Activated T-cell treated with anti-CD3 and anti-CD28 coated beads, Interleukin-2, amount 50 U/mL, for 24 hours (primary cell): ENCODE results near the gene PLS1.
"Not testable (repeated sequence)": the region's sequence is repeated elsewhere in the genome, so short reads cannot be mapped to it uniquely, and the experiment has no call there.

Source experiments
- DNase-seq: peaks from one replicate; pipeline ENCODE4 v3.0.0-alpha.2; 2020
- H3K27ac Mint-ChIP-seq: 2 replicates; pipeline ENCODE4 v1.8.0; 2020; ENCODE audit warnings: mild to moderate bottlenecking, mixed read lengths
- H3K27me3 Mint-ChIP-seq: 2 replicates; pipeline ENCODE4 v1.8.0; 2020; ENCODE audit warnings: mixed read lengths
- H3K36me3 Mint-ChIP-seq: 2 replicates; pipeline ENCODE4 v1.8.0; 2020; ENCODE audit warnings: low read depth, mixed read lengths
- H3K4me1 Mint-ChIP-seq: 2 replicates; pipeline ENCODE4 v1.8.0; 2020; ENCODE audit warnings: low read depth, mixed read lengths
- H3K4me3 Mint-ChIP-seq: 2 replicates; pipeline ENCODE4 v1.8.0; 2020; ENCODE audit warnings: mild to moderate bottlenecking, moderate library complexity, mixed read lengths
- H3K9me3 Mint-ChIP-seq: 2 replicates; pipeline ENCODE4 v1.8.0; 2020; ENCODE audit warnings: mixed read lengths

PLS1 gene

DNA sequence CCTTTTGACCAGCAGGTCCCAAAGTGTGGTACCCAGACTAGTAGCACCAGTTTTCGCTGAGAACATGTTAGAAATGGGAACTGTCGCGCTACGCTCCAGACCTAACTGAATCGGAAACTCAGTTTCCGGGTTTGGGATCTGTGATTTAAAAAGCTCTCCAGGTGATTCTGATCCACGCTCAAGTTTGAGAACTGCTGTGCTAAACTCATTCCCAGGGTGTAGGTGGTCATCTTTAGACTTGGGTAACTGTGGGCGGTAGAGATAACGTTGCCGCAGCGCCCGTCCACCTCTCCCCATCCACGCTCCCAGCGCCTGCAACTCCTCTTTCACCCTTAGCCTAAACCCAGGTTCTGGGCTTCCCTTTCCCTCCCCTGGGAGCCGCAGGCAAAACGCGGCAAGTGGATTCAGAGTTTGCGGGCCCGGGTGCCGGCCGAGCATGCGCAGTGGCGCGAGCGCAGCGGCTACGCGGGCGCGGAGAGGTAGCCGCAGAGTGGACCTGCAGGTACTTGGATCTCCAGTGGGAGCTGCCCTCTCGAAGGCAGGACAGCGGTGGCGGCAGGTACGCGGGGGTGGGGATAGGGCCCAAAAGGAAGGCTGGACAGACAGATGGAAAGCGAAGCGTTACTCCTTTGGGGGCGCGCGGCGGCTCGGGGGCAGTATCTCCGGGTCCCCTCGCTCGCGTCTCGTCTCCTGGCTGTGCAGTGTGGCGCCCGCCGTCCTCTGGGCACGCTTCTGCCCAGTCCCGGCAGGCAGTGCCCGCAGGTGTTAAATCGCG, at the start of gene PLS1:
Gene PLS1, plus strand, starts transcription at position 443 of the 775 bp plus-strand sequence. CDS start 67,845 bp downstream, outside the sequence.
- Mint-ChIP-seq H3K4me3 (peak within 1 kb of the TSS; percentile 86), H3K9me3 (no peaks in the 10 kb centered on the region), H3K27ac (peak within 1 kb of the TSS; percentile 93), H3K27me3 (no peaks in the 10 kb centered on the region), H3K36me3 (peaks cover 5% of the 10 kb centered on the region), H3K4me1 (peaks cover 19% of the 10 kb centered on the region)
- DNase-seq: peak; percentile 97

- no peak overlapping the region for H3K27ac Mint-ChIP-seq
- peaks cover 2% of the 10 kb centered on the region for H3K4me1 Mint-ChIP-seq
- H3K4me3 Mint-ChIP-seq: no peak overlapping the region
- peaks cover 62% of the 10 kb centered on the region for H3K36me3 Mint-ChIP-seq
- H3K9me3 Mint-ChIP-seq: no peaks in the 10 kb centered on the region
- no peak for DNase-seq
- no peaks in the 10 kb centered on the region for H3K27me3 Mint-ChIP-seq
Measured at GRCh38 chr3:142549986-142550385, 46.2 kb upstream of the PLS1 start.

DNA sequence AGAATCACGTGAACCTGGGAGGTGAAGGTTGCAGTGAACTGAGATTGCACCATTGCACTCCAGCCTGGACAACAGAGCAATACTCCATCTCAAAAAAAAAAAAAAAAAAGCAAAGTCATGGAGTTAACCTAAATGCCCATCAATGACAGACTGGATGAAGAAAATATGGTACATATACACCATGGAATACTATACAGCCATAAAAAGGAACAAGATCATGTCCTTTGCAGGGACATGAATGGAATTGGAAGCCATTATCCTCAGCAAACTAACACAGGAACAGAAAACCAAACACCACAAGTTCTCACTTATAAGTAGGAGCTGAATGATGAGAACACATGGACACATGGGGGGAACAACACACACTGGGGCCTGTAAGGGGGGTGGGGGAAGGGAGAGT, 43.6 kb upstream of the PLS1 start:
- H3K4me1 Mint-ChIP-seq, H3K4me3 Mint-ChIP-seq, H3K27ac Mint-ChIP-seq, H3K27me3 Mint-ChIP-seq, H3K9me3 Mint-ChIP-seq, DNase-seq: not testable (repeated sequence)
- peaks cover 85% of the 10 kb centered on the region for H3K36me3 Mint-ChIP-seq

DNA sequence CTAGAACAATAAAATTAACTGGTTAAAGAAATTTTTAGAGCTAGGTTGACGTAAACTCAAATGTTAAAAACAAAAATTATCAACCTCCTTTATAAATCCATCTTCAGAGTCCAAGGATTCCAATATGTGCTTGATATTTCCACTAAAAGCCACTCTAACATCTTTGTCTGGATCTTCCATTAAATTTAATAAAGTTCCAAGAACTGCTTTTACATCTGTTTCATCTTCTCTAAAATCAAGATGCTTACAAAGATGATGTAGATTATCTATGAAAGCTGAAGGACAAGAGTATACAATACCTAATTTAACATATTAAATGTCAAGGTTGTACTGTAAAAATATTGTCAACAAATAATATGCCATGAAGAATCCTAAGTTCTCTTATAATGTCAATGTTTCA, 42.5 kb upstream of the PLS1 start:
- DNase-seq: no peak
- H3K27me3 Mint-ChIP-seq: no peaks in the 10 kb centered on the region
- no peaks in the 10 kb centered on the region for H3K9me3 Mint-ChIP-seq
- H3K4me3 Mint-ChIP-seq: no peak overlapping the region
- H3K4me1 Mint-ChIP-seq: peaks cover 2% of the 10 kb centered on the region
- H3K27ac Mint-ChIP-seq: no peak overlapping the region
- H3K36me3 Mint-ChIP-seq: peaks cover 83% of the 10 kb centered on the region

DNA sequence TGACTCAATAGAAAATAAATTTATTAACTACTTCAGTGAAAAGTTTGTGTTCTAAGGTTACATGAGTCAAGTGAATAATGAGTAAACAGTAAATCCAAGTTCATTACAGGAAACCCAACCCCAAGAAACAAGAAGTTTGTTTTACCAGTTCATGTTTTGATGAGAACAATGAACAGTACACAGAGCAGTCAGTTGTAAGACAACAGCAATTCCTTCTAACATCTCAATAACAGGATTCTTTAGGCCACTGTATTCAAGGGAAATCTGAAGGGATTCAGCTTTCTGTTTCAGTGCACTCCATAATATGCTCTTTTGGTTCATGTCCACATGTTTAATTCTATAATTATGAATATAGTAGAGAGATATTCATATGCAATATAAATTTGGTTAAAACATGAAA, 36.1 kb upstream of the PLS1 start:
- H3K4me3 Mint-ChIP-seq: no peak overlapping the region
- no peak overlapping the region for H3K27ac Mint-ChIP-seq
- no peak for DNase-seq
- H3K4me1 Mint-ChIP-seq: peaks cover 9% of the 10 kb centered on the region
- H3K27me3 Mint-ChIP-seq: no peaks in the 10 kb centered on the region
- peaks cover 80% of the 10 kb centered on the region for H3K36me3 Mint-ChIP-seq
- H3K9me3 Mint-ChIP-seq: no peaks in the 10 kb centered on the region

DNA sequence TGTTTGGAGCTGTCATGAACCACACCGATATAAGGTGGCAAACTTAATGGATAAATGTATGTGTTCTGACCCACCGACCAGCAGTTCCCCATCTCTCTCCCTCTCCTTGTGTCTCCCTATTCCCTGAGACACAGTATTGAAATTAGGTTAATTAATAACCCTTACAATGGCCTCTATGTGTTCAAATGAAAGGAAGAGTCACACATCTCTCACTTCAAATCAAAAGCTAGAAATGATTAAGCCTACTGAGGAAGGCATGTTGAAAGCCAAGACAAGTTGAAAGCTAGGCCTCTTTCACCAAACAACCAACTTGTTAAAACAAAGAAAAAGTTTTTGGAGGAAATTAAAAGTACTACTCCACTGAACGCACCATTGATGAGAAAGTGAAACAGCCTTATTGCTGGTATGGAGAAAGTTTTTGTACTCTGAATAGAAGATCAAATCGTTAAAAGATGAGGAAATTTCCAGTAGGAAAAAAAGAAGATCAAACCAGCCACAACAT, 32.6 kb upstream of the PLS1 start:
- no peaks in the 10 kb centered on the region for H3K27me3 Mint-ChIP-seq
- peak overlapping the region; percentile 73 for H3K27ac Mint-ChIP-seq
- no peaks in the 10 kb centered on the region for H3K9me3 Mint-ChIP-seq
- peaks cover 16% of the 10 kb centered on the region for H3K4me1 Mint-ChIP-seq
- H3K36me3 Mint-ChIP-seq: peaks cover 85% of the 10 kb centered on the region
- DNase-seq: no peak
- no peak overlapping the region for H3K4me3 Mint-ChIP-seq

DNA sequence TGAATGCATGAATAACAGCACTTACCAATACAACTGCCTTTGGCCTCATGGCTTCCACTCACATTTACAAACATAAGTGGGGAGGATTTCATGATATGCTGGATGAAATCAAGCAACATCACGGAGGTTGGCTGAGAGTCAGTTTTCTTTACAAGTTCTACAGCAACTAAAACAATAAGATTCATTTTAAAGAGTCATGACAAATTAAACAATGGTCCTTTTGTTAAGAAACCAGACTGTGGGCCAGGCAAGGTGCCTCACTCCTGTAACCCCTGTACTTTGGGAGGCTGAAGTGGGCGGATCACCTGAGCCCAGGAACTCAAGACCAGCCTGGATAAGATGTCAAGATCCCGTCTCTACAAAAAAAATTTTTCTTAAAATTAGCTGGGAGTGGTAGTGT, 30.1 kb upstream of the PLS1 start:
- Mint-ChIP-seq H3K36me3 (peaks cover 76% of the 10 kb centered on the region), H3K27me3 (no peaks in the 10 kb centered on the region), H3K27ac (no peak overlapping the region), H3K4me3 (no peak overlapping the region), H3K9me3 (no peaks in the 10 kb centered on the region), H3K4me1 (peaks cover 22% of the 10 kb centered on the region)
- DNase-seq: no peak

DNA sequence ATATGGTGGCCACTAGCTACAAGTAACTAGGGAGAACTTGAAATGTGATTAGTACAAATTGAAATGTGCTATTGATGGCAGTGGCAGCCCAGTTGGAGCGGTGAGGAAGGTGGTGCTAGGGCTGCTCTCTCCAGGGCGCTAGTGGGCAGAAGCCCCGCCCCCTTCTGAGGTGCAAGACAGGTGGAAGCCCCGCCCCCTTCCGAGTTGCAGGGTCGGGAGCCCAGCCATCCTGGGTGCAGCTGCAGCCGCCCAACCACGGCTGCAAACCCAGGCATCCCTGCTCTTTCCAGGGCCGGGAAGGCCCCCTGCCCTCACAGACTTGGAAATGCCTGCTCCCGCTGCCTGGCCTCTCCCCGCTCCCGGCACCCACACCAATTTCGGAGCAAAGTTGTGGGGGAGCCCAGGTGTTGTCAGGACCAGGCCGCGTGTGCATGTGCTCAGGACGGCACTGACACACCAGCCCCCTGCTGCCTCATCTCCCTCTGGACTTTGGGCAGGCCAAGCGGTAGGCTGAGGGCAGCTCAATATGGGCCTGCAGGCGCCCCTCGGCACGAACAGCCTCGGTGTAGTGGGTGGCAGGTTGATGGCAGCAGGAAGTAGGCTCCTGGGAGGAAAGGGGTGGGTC, 27.7 kb upstream of the PLS1 start:
- no peak overlapping the region for H3K4me3 Mint-ChIP-seq
- DNase-seq: no peak
- no peaks in the 10 kb centered on the region for H3K27me3 Mint-ChIP-seq
- peaks cover 19% of the 10 kb centered on the region for H3K4me1 Mint-ChIP-seq
- peaks cover 62% of the 10 kb centered on the region for H3K36me3 Mint-ChIP-seq
- no peak overlapping the region for H3K27ac Mint-ChIP-seq
- no peaks in the 10 kb centered on the region for H3K9me3 Mint-ChIP-seq

- H3K27ac Mint-ChIP-seq: not testable (repeated sequence)
- H3K4me1 Mint-ChIP-seq: peaks cover 17% of the 10 kb centered on the region
Measured at GRCh38 chr3:142569422-142569821, 26.8 kb upstream of the PLS1 start.

GRCh38 chr3:142574223-142574622, 22.0 kb upstream of the PLS1 start:
- peaks cover 46% of the 10 kb centered on the region for H3K4me1 Mint-ChIP-seq
- DNase-seq, H3K27me3 Mint-ChIP-seq, H3K27ac Mint-ChIP-seq, H3K9me3 Mint-ChIP-seq, H3K4me3 Mint-ChIP-seq: not testable (repeated sequence)
- peaks cover 65% of the 10 kb centered on the region for H3K36me3 Mint-ChIP-seq

More at GRCh38 chr3:142569422-142569821, 26.8 kb upstream of the PLS1 start:
- not testable (repeated sequence) for H3K4me3 Mint-ChIP-seq, DNase-seq, H3K9me3 Mint-ChIP-seq, H3K27me3 Mint-ChIP-seq
- H3K36me3 Mint-ChIP-seq: peaks cover 59% of the 10 kb centered on the region

GRCh38 chr3:142574665-142575064, 21.5 kb upstream of the PLS1 start:
- no peak for DNase-seq
- Mint-ChIP-seq H3K27me3 (no peaks in the 10 kb centered on the region), H3K4me1 (peaks cover 51% of the 10 kb centered on the region), H3K27ac (no peak overlapping the region), H3K36me3 (peaks cover 65% of the 10 kb centered on the region), H3K9me3 (no peaks in the 10 kb centered on the region), H3K4me3 (no peak overlapping the region)

GRCh38 chr3:142576792-142577191, 19.4 kb upstream of the PLS1 start:
- H3K4me1 Mint-ChIP-seq: peaks cover 50% of the 10 kb centered on the region
- peaks cover 53% of the 10 kb centered on the region for H3K36me3 Mint-ChIP-seq
- no peak for DNase-seq
- no peaks in the 10 kb centered on the region for H3K27me3 Mint-ChIP-seq
- peak overlapping the region; percentile 99 for H3K4me3 Mint-ChIP-seq
- H3K9me3 Mint-ChIP-seq: no peaks in the 10 kb centered on the region
- peak overlapping the region; percentile 99 for H3K27ac Mint-ChIP-seq

DNA sequence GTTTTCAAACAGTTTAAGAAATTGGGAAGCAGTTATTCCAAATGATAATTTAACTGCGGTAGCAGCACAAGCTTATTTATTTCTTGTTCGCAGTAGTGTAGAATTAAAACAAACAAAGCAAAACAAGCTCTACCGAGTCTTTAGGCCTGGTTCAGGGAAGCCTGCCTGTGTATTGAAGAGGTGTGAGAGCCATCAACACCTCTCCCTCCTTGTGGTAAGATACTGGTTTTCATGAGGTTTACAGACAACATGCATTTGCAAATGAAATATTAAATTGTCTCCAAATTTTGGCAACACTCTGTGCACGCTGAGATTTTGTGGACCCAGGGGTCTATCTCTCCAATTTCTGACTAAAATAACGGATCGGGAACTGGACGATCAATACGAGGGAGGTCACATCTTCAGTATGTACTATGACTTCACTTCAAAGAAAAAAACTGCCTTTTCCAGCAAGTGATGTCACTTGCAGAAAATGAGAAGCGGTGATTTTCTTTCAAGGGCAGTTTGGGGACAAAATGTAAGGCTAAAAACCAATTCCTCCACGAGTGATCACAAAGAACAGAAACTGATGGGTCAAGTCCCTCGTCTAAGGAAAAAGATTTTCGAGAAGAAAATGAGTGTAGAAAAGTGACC, 18.4 kb upstream of the PLS1 start:
- Mint-ChIP-seq H3K36me3 (peaks cover 50% of the 10 kb centered on the region), H3K9me3 (no peaks in the 10 kb centered on the region), H3K4me3 (peak overlapping the region; percentile 99), H3K27ac (peak overlapping the region; percentile 99), H3K27me3 (no peaks in the 10 kb centered on the region), H3K4me1 (peaks cover 50% of the 10 kb centered on the region)
- DNase-seq: no peak

- DNase-seq: peak; percentile 97
- peak within 1 kb of the TSS; percentile 99 for H3K27ac Mint-ChIP-seq
- peak within 1 kb of the TSS; percentile 99 for H3K4me3 Mint-ChIP-seq
- peaks cover 49% of the 10 kb centered on the region for H3K4me1 Mint-ChIP-seq
- no peaks in the 10 kb centered on the region for H3K27me3 Mint-ChIP-seq
- H3K36me3 Mint-ChIP-seq: peaks cover 45% of the 10 kb centered on the region
- H3K9me3 Mint-ChIP-seq: no peaks in the 10 kb centered on the region
Measured at GRCh38 chr3:142578329-142579223, 17.6 kb upstream of the PLS1 start, which contains the start of gene ATR. ATR (minus strand) TSS chr3:142578733; CDS start chr3:142578704, 29 bp downstream.
